Measurements from ENCODE around the gene PIK3AP1.
"Not testable (repeated sequence)": the region's sequence is repeated elsewhere in the genome, so short reads cannot be mapped to it uniquely, and the experiment has no call there.

Gene PIK3AP1

DNA sequence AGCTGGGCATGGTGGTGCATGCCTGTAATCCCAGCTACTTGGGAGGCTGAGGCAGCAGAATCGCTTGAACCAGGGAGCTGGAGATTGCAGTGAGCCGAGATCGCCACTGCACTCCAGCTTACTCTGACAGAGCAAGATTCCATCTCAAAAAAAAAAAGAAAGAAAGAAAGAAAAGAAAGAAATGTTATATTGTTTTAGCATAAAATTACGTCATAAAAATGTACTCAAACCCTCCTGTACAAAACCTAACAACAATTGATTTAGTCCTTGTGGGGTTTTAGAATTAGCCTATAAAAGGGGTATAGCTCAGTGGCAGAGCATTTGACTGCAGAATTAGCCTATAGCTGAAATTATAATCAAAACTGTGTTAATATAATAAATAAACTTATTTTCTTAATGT is 27.9 kb downstream of the PIK3AP1 start:
- H3K4me1 ChIP-seq (ENCODE audit: insufficient read depth, low read length): peaks cover 9% of the 10 kb centered on the region; the same call in 1 of the 2 replicates
- no peaks in the 10 kb centered on the region for H3K27me3 ChIP-seq (ENCODE audit: insufficient read depth, low read length)
- no peaks in the 10 kb centered on the region for H3K9me3 ChIP-seq (ENCODE audit: insufficient read depth, low read depth, low read length)
- H3K36me3 ChIP-seq (ENCODE audit: insufficient read depth, low read depth, low read length): no peaks in the 10 kb centered on the region
- H3K4me3 ChIP-seq (ENCODE audit: low read length): no peak overlapping the region
- H3K27ac ChIP-seq (ENCODE audit: low read length): no peak overlapping the region
- no peak overlapping the region for H3K9ac ChIP-seq (ENCODE audit: low read depth, low read length)

DNA sequence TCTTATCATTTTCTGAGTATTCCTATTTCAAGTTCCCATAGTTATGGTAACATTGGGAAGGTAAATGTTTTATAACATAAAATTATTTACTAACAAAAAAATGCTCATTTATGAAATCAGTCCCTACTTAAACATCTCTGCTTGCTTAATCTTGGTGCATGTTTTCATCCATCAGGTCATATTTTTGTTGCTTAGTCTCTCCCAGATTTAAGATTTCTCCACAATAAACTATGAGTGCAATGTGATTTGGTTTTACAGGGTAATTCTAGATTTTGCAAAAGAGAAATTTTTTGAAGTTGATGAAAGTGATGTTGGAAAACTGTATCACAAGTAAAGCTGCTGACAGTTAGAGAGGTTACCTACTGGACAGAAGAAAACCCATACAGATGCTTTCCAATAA is 28.6 kb downstream of the PIK3AP1 start:
- peaks cover 9% of the 10 kb centered on the region; the same call in 1 of the 2 replicates for H3K4me1 ChIP-seq (ENCODE audit: insufficient read depth, low read length)
- no peak overlapping the region for H3K27ac ChIP-seq (ENCODE audit: low read length)
- H3K4me3 ChIP-seq (ENCODE audit: low read length): no peak overlapping the region
- no peak overlapping the region for H3K9ac ChIP-seq (ENCODE audit: low read depth, low read length)
- no peaks in the 10 kb centered on the region for H3K27me3 ChIP-seq (ENCODE audit: insufficient read depth, low read length)
- no peaks in the 10 kb centered on the region for H3K36me3 ChIP-seq (ENCODE audit: insufficient read depth, low read depth, low read length)
- no peaks in the 10 kb centered on the region for H3K9me3 ChIP-seq (ENCODE audit: insufficient read depth, low read depth, low read length)

DNA sequence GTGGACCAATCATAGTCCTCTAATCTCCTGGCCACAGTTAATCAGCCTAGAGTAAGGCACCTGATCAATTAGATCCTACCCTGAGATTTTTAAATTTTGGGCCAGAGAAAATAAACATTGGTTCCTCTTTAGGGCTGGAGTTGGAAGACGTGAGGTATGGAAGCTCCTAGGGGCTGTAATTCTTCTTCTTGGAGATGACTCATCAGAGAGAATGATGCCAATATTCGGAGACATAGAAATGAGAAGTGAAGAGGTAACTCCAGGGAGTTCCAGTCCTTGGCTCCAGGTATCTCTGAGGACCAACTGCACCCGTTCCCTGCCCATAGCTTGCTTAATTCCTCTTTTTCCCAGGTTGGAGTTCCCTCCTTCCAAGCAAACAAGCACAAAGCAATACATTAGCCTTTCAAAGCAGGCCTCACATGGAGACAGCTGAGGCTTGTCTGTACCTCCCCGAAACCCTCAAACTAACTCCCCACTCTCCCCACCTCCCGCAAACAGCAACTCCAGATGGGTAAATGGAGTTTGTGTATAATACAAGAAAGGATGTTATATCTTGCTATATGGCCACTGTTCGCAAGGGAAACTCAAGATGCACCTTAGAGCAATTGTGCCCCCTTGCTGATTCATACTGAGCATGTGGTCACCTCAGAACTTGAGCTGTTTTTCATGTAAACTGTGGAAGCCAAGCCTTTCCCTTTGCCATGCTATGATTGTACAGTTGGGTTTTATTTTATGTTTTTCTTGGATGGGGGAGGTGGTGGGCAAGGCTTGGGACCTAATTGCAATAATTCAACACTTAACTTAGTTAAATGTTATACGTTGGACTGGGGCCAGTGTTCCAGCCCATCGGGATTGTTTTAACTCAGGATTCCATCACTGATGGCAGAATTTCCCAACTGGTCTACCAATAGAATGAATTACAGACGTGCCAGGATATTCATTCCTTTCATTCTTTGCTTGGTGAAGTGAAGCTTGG is 29.3 kb downstream of the PIK3AP1 start:
- H3K9ac ChIP-seq (ENCODE audit: low read depth, low read length): no peak overlapping the region
- H3K36me3 ChIP-seq (ENCODE audit: insufficient read depth, low read depth, low read length): no peaks in the 10 kb centered on the region
- H3K4me1 ChIP-seq (ENCODE audit: insufficient read depth, low read length): peaks cover 9% of the 10 kb centered on the region; the same call in 1 of the 2 replicates
- H3K4me3 ChIP-seq (ENCODE audit: low read length): no peak overlapping the region
- H3K9me3 ChIP-seq (ENCODE audit: insufficient read depth, low read depth, low read length): no peaks in the 10 kb centered on the region
- no peaks in the 10 kb centered on the region for H3K27me3 ChIP-seq (ENCODE audit: insufficient read depth, low read length)
- H3K27ac ChIP-seq (ENCODE audit: low read length): no peak overlapping the region

DNA sequence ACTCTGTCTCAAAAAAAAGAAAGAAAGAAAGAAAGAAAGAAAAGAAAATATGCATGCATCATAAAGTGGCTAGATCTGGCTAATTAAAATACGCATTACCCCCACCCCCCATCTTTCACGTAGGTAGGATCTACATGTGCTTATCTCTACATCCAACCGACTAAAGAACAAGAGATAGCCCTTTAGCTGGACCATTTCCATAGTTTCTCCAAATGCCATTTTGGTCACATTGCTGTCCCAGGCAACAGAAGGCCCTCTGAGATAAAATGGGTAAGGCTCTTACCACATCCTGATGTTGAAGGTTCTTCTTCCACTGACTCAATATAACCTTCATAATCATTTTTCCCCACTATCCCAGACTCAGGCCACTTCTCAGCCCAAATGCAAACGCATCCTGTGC is 31.5 kb downstream of the PIK3AP1 start:
- no peak overlapping the region for H3K4me3 ChIP-seq (ENCODE audit: low read length)
- no peaks in the 10 kb centered on the region for H3K9me3 ChIP-seq (ENCODE audit: insufficient read depth, low read depth, low read length)
- no peak overlapping the region for H3K9ac ChIP-seq (ENCODE audit: low read depth, low read length)
- H3K36me3 ChIP-seq (ENCODE audit: insufficient read depth, low read depth, low read length): no peaks in the 10 kb centered on the region
- no peaks in the 10 kb centered on the region for H3K27me3 ChIP-seq (ENCODE audit: insufficient read depth, low read length)
- no peak overlapping the region for H3K27ac ChIP-seq (ENCODE audit: low read length)
- H3K4me1 ChIP-seq (ENCODE audit: insufficient read depth, low read length): peaks cover 9% of the 10 kb centered on the region; the same call in 1 of the 2 replicates

DNA sequence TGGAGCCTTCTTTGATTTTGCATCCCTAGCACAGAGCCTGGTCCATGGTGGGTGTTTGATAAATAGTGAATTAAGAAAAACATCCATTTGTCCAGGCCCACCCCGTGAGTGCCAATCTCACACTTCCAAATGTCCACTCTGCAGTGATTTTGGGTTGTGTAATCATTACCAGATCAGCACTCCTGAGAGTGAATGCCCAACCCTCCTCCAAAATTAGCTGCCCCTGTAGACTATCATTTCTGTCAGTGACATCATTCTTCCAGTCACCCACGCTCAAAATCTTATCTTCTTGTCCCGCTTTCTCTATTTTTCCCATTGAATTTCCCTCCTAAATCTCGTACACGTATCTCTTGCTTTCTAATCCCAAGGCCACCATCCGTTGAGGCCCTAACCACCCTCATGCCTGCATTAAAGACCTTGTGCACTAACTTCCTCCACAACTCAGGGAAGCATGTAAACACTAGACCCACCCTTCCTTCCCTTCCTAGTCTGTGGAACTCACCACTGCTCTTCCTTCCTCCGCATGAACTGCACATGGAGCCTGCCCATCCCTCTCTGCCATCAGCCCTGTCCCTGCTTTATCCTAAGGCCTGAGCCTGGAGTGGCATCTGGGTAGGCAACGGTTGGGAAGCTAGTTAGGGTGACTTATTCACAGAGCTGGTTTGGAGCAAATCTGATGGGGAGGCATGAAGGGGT is 32.8 kb downstream of the PIK3AP1 start:
- Histone ChIP-seq H3K9ac (ENCODE audit: low read depth, low read length) (no peak overlapping the region), H3K27me3 (ENCODE audit: insufficient read depth, low read length) (no peaks in the 10 kb centered on the region), H3K27ac (ENCODE audit: low read length) (no peak overlapping the region), H3K4me1 (ENCODE audit: insufficient read depth, low read length) (peaks cover 9% of the 10 kb centered on the region; the same call in 1 of the 2 replicates), H3K36me3 (ENCODE audit: insufficient read depth, low read depth, low read length) (no peaks in the 10 kb centered on the region), H3K9me3 (ENCODE audit: insufficient read depth, low read depth, low read length) (no peaks in the 10 kb centered on the region), H3K4me3 (ENCODE audit: low read length) (no peak overlapping the region)

DNA sequence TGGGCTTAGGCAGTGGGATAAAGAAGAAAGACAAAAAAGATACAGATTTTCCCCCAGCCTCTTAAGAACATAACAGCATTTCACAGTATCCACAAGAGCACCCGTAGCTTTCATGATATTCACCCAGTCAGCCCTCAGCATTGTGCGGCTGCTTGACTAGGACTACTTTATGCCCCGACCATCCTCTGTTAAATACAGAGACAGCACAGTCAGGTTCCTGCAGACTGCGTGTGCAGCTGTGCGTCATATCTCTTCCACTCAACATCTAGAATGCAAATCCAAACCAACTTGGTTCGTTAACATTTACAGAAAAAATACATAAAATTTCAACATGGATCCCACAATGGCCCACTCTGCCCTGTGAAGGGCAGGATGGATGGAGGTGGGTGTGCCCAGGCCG is 33.8 kb downstream of the PIK3AP1 start:
- H3K27ac ChIP-seq (ENCODE audit: low read length): no peak overlapping the region

DNA sequence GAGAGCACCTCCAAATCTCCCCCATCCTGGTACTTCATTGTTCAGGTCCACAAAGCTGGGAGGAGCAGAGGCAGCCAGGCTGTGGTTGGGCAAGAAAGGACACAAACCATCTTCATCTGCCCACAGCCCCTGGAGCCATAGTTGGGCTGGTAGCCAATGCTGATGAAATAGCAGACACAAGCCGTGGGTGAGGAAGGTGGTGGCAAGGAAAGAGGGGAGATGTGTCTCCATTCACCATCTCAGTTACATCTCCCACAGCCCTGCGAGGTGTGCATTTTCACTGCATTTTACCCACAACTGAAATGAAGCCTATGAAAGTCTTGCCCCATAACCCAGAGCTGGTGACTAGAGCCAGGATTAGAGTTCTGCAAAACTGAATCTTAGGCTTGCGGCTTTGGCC is 35.0 kb downstream of the PIK3AP1 start:
- Histone ChIP-seq H3K36me3 (ENCODE audit: insufficient read depth, low read depth, low read length) (no peaks in the 10 kb centered on the region), H3K9me3 (ENCODE audit: insufficient read depth, low read depth, low read length) (no peaks in the 10 kb centered on the region), H3K27ac (ENCODE audit: low read length) (no peak overlapping the region), H3K9ac (ENCODE audit: low read depth, low read length) (no peak overlapping the region), H3K4me3 (ENCODE audit: low read length) (no peak overlapping the region), H3K27me3 (ENCODE audit: insufficient read depth, low read length) (no peaks in the 10 kb centered on the region), H3K4me1 (ENCODE audit: insufficient read depth, low read length) (no peaks in the 10 kb centered on the region)

More for the DNA sequence above, 33.8 kb downstream of the PIK3AP1 start:
- Histone ChIP-seq H3K36me3 (ENCODE audit: insufficient read depth, low read depth, low read length) (no peaks in the 10 kb centered on the region), H3K4me1 (ENCODE audit: insufficient read depth, low read length) (peaks cover 9% of the 10 kb centered on the region; the same call in 1 of the 2 replicates), H3K27me3 (ENCODE audit: insufficient read depth, low read length) (no peaks in the 10 kb centered on the region), H3K9ac (ENCODE audit: low read depth, low read length) (no peak overlapping the region), H3K9me3 (ENCODE audit: insufficient read depth, low read depth, low read length) (no peaks in the 10 kb centered on the region), H3K4me3 (ENCODE audit: low read length) (no peak overlapping the region)

DNA sequence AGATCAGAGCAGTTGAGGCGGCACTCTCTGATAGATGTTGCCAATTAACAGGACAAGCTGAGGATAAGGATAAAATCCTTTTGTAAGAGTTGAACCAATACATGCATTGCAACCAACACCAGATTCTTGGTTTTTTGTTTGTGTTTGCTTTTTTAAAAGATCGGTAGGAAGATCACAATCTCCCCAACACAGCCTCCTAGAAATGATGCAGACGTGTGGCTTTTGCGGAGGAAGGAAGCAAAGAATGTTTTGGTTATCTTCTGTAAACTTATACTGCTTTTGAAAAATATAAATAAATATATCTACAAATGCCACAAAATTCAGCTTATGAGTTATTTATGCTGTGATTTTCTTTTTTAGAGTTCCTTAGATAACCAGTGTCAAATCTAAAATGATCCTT is 35.5 kb downstream of the PIK3AP1 start:
- Histone ChIP-seq H3K36me3 (ENCODE audit: insufficient read depth, low read depth, low read length) (no peaks in the 10 kb centered on the region), H3K27ac (ENCODE audit: low read length) (no peak overlapping the region), H3K27me3 (ENCODE audit: insufficient read depth, low read length) (no peaks in the 10 kb centered on the region), H3K9ac (ENCODE audit: low read depth, low read length) (no peak overlapping the region), H3K4me1 (ENCODE audit: insufficient read depth, low read length) (no peaks in the 10 kb centered on the region), H3K4me3 (ENCODE audit: low read length) (no peak overlapping the region), H3K9me3 (ENCODE audit: insufficient read depth, low read depth, low read length) (no peaks in the 10 kb centered on the region)

DNA sequence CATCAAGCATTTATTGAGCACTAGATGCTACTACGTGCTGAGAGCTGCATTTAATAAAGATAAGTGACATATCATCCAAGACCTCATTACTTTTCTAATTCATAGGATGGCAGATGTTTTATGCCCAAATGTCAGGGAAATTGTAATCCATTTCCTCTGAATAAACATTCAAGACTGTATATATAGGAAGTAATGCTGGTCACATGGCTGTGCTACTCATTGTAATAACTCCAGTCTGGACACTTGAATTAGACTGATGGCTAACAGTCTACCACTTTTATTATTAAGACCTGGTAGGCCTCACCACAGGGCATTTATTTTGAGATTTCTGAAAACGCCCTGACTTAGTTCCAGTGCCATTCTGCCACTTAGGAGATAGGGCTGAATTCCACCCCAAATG is 36.6 kb downstream of the PIK3AP1 start:
- no peak overlapping the region for H3K9ac ChIP-seq (ENCODE audit: low read depth, low read length)
- H3K27ac ChIP-seq (ENCODE audit: low read length): no peak overlapping the region
- no peaks in the 10 kb centered on the region for H3K36me3 ChIP-seq (ENCODE audit: insufficient read depth, low read depth, low read length)
- H3K4me3 ChIP-seq (ENCODE audit: low read length): no peak overlapping the region
- H3K4me1 ChIP-seq (ENCODE audit: insufficient read depth, low read length): no peaks in the 10 kb centered on the region
- no peaks in the 10 kb centered on the region for H3K27me3 ChIP-seq (ENCODE audit: insufficient read depth, low read length)
- no peaks in the 10 kb centered on the region for H3K9me3 ChIP-seq (ENCODE audit: insufficient read depth, low read depth, low read length)

DNA sequence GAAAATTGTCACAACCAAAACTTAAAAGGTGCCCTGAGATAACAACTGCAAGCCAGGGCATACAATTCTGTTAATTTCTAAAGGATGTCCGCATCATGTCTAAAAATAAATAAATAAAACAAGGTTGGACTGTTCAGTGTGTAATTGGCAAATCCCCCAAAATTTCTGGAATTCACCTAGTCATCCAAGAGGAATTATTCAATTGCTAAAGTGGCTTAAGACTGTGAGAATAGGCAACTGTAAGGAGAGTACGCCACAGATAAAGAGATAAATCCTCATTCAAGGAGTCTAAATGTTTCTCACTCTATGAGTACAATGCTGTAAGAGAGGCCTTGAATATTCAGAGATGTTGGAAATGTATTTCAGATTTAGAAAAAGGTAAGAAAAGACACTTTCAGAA is 37.2 kb downstream of the PIK3AP1 start:
- Histone ChIP-seq H3K4me3 (ENCODE audit: low read length) (no peak overlapping the region), H3K9ac (ENCODE audit: low read depth, low read length) (no peak overlapping the region), H3K9me3 (ENCODE audit: insufficient read depth, low read depth, low read length) (no peaks in the 10 kb centered on the region), H3K27me3 (ENCODE audit: insufficient read depth, low read length) (no peaks in the 10 kb centered on the region), H3K27ac (ENCODE audit: low read length) (no peak overlapping the region), H3K4me1 (ENCODE audit: insufficient read depth, low read length) (no peaks in the 10 kb centered on the region), H3K36me3 (ENCODE audit: insufficient read depth, low read depth, low read length) (no peaks in the 10 kb centered on the region)

DNA sequence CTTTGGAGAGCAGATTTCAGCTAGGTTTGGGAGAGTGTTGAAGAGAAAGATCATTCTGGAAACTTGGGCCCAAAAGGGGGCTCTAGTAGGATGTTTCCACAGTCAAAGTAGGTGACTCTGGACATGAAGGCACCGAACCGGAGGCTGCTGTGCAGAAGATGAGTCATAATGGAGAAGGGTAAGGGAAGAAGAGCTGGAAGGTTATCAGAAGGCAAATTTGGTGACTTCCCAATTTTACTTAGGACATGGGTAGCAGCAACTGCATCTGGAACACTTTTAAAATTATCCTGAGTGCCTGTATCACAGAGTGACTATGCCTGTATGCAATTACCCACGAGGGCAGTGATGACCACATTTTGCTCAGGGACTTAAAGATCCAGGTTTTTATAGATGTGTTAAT is 38.8 kb downstream of the PIK3AP1 start:
- Histone ChIP-seq H3K36me3 (ENCODE audit: insufficient read depth, low read depth, low read length) (no peaks in the 10 kb centered on the region), H3K27ac (ENCODE audit: low read length) (no peak overlapping the region), H3K27me3 (ENCODE audit: insufficient read depth, low read length) (no peaks in the 10 kb centered on the region), H3K4me1 (ENCODE audit: insufficient read depth, low read length) (no peaks in the 10 kb centered on the region), H3K4me3 (ENCODE audit: low read length) (no peak overlapping the region), H3K9ac (ENCODE audit: low read depth, low read length) (no peak overlapping the region), H3K9me3 (ENCODE audit: insufficient read depth, low read depth, low read length) (no peaks in the 10 kb centered on the region)

DNA sequence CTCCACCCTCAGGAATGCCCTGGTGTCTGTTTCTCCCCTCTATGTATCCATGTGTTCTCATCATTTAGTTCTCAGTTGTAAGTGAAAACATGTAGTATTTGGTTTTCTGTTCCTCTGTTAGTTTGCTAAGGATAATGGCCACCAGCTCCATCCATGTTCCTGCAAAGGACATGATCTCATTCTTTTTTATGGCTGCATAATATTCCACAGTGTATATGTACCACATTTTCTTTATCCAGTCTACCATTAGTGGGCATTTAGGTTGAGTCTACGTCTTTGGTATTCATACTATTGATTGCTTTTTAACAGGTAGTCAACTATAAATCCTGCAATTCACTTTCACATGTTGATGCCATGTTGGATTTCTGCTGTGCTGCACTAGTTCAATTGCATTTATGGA is 39.9 kb downstream of the PIK3AP1 start:
- H3K27ac ChIP-seq (ENCODE audit: low read length); H3K36me3 ChIP-seq (ENCODE audit: insufficient read depth, low read depth, low read length); H3K4me1 ChIP-seq (ENCODE audit: insufficient read depth, low read length); H3K9me3 ChIP-seq (ENCODE audit: insufficient read depth, low read depth, low read length); H3K9ac ChIP-seq (ENCODE audit: low read depth, low read length); H3K27me3 ChIP-seq (ENCODE audit: insufficient read depth, low read length); H3K4me3 ChIP-seq (ENCODE audit: low read length): not testable (repeated sequence)

All from iPS-20b (cell line).